NCI-H345 treated with DMSO at 0.1 percent for 48 hours (cell line): ENCODE results near the gene NOTCH1.

Source experiments
- DNase-seq: peaks from one replicate; lab custom pipeline; 2025; ENCODE audit not compliant: unreplicated experiment; lab: John Stamatoyannopoulos, UW

Gene NOTCH1

GRCh38 chr9:136470792-136471469 is 74.9 kb downstream of the NOTCH1 start:
- DNase-seq: no peak

DNA sequence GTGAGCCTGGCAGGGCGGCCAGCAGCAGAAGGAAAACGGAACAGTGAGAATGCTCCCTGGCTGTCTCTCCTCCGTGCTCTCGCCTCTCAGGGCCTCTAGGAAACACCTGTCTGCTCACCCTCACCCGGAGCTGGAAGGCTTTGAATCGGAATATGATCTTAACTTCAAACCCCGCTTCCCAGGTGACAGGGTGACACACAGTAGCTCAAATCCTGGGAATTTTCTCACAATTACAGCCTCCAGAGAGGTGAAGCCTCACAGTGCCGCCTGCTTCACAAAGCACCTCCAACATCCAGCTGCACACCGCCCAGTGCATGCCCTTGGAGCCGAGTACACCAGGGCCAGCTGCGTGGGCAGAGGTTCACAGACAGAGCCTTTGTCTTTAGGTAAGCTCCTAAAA is 75.5 kb downstream of the NOTCH1 start:
- no peak for DNase-seq

DNA sequence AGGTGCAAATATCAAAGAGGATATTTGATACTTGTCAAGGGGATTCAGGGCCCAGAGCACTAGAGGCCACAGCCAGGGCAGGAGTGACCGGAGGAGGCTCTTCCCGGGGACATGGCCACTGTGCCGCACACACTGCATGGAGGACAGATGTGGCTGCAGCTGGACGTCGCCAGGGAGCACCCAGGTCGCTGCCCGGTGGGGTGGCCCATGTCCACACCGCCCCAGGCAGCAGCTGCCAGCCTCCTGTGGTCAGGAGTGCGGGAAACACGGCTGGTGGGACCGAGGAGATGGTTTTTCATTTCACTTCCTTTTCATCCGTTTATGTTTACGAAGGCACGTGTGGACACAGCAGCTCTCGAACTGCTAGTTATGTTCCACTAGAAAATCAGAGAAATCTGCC is 78.1 kb downstream of the NOTCH1 start:
- no peak for DNase-seq

GRCh38 chr9:136466155-136466541 is 79.7 kb downstream of the NOTCH1 start:
- no peak for DNase-seq

- no peak for DNase-seq
These were observed 80.2 kb downstream of the NOTCH1 start for GRCh38 chr9:136465500-136466154.

DNA sequence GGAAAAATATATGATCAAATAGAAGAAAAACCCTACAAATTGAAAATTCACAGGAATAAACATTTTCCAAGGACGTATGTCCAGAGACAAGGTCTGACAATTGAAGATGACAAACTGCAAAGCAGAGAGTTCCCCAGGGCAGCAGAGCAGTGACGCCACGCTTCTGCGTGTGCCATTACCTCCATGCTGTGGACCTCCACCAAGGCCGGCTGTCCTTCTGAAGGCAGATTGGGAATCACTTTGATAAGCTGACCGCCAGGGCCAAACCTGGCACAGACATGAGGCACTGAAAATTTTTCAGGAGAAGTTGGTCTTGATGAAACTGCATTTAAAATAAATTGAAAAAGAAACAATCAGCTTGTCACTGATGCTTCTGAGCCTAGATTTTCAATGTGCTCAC is 81.6 kb downstream of the NOTCH1 start:
- DNase-seq: no peak

DNA sequence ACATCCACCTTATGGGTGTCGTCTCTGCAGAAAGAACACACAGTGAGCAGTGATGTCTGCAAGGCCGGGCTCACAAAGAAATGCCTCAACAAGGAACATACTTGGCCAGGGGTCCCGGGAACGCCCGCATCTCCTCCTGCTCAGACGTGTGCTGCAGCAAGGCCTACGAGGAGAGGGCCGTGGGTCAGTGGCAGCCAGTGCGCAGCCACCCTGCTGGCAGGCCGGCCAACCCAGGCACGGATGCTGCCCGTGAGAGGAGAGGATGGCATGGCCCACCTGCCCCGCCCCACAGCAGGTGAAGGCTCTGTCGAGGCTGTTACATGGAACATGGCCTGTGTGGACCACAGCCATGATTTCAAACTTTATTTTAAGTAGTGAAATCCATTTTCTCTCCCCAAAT is 82.3 kb downstream of the NOTCH1 start:
- no peak for DNase-seq

GRCh38 chr9:136462664-136463063 is 83.2 kb downstream of the NOTCH1 start:
- DNase-seq: no peak

DNA sequence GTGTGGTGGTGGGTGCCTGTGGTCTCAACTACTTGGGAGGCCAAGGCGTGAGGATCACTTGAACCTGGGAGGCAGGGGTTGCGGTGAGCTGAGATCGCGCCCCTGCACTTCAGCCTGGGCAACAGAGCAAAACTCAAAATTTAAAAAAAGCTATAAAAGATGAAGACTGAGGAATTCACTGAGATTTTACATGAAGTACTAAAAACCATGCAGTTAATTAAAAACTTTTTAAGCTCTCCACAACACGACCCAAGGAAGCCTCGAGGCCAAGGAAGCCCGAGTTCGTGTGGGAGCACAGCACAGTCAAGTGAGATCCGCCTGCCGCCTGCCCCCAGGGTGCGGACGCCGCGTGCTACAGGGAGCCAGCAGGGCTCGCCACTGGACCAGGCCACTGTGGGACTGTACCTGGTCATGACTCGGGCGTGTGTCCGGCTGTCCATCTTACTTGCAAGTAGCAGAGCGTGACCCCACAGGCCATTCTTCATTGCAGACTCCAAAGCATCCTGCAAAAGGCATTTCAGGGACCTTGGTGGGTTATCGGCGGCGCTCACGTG is 85.0 kb downstream of the NOTCH1 start:
- no peak for DNase-seq

DNA sequence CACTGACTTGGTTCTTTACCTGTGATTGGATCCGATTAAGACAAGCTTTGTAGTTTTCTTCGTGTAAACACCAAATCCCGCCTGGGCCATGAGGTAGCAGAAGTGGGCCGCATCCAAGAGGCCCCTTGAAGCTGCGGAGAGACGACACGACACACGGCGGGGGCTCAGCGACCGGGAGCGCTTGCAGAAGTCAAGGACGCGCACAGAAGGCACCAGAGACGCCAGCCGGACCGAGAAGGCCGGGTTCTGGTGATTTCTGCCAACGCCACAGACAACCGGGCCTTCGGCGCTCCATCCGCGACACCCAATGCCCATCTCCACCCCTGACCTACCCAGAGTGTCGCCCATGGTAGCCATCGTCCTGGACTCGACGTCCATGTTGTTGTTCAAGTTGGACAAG is 86.4 kb downstream of the NOTCH1 start:
- DNase-seq: no peak

GRCh38 chr9:136457326-136457725 is 88.5 kb downstream of the NOTCH1 start:
- DNase-seq: no peak

DNA sequence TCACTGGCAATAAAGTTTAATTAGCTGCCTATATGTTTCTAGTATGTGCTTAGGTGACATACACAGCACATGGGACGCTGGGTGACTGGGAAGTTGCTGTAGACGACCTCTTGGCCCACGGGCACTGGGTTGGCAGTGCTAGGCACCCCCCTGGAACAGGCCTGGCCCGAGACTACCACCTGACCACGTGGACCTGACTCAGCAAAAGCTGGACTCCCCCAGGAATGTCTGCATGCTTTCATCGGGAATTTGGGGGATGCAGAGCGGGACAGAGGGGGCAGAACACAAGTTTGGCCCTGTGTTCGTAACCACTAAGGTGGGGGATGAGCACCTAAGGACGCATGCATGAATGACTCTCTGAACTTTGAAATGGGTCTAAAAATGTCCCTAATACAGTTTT is 89.6 kb downstream of the NOTCH1 start:
- DNase-seq: no peak

GRCh38 chr9:136455043-136456002 is 90.5 kb downstream of the NOTCH1 start:
- DNase-seq: no peak

- DNase-seq: no peak
These were observed 91.6 kb downstream of the NOTCH1 start for GRCh38 chr9:136454026-136454796.

- DNase-seq: no peak
These were observed 92.5 kb downstream of the NOTCH1 start for GRCh38 chr9:136453326-136453725.

DNA sequence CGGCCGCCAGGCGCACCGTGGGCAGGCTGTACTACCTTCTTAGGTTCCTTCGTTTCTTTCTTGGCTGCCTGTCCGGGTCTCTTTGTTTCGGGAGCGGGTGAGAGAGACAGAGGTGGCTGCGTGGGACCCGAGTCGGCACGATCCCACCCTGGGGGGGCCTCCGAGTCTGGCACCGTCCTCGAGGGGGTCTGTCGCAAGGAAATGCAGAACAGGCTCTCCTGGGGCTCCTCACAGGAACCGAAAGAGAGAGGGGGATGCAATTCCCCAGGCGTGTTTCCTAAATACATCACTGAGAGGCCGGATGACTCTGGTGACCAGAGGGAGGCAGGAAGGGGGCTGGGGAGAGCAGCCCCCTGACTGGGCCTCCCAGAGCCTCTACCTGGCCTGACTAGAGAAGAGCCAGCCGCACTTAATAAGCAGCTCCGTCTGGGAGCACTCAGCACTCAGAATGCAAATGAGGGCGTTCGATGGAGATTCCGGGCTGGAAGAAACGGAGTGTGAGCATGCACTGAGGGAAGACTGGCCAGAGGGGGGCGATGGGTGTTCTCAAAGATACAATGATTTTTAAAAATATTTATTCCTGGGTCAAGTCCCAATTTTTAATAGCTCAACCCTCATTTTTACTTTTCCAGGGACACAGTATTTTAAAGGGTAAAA is 94.5 kb downstream of the NOTCH1 start:
- DNase-seq: no peak

- DNase-seq: no peak
These were observed 97.2 kb downstream of the NOTCH1 start for GRCh38 chr9:136448655-136449054.

- no peak for DNase-seq
These were observed 98.6 kb downstream of the NOTCH1 start for GRCh38 chr9:136447173-136447778.

GRCh38 chr9:136445799-136446198 is 100.0 kb downstream of the NOTCH1 start:
- DNase-seq: no peak
